ENCODE results near the gene ZNF488.

- TF ChIP-seq, protein P1, sequence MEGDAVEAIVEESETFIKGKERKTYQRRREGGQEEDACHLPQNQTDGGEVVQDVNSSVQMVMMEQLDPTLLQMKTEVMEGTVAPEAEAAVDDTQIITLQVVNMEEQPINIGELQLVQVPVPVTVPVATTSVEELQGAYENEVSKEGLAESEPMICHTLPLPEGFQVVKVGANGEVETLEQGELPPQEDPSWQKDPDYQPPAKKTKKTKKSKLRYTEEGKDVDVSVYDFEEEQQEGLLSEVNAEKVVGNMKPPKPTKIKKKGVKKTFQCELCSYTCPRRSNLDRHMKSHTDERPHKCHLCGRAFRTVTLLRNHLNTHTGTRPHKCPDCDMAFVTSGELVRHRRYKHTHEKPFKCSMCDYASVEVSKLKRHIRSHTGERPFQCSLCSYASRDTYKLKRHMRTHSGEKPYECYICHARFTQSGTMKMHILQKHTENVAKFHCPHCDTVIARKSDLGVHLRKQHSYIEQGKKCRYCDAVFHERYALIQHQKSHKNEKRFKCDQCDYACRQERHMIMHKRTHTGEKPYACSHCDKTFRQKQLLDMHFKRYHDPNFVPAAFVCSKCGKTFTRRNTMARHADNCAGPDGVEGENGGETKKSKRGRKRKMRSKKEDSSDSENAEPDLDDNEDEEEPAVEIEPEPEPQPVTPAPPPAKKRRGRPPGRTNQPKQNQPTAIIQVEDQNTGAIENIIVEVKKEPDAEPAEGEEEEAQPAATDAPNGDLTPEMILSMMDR (IDR thresholded peaks at IDR 0.05), result no peak
- no peak for TF ChIP-seq SIN3A (IDR thresholded peaks at IDR 0.05; ENCODE audit: borderline replicate concordance, insufficient read depth, low read depth, low read length)
Measured at GRCh38 chr10:47400251-47400650, 16.2 kb upstream of the ZNF488 start.
